Retinal pigment epithelial cell (primary cell): ENCODE results near the gene CFAP92.

Experiments used
- DNase-seq: peaks from one replicate; pipeline ENCODE4 v3.0.0-alpha.2; 2010; ENCODE audit warnings: low read depth
- H3K4me3 ChIP-seq: 2 replicates; pipeline ENCODE4 v1.5.1; 2011; ENCODE audit warnings: mild to moderate bottlenecking, low read length, control low read depth, moderate library complexity
- TF ChIP-seq, protein P1 (sequence below): conservative IDR thresholded peaks from 2 replicates; pipeline ENCODE4 v1.5.1; 2011; ENCODE audit warnings: low read depth, low read length, control low read depth, inconsistent platforms

Gene CFAP92

DNA sequence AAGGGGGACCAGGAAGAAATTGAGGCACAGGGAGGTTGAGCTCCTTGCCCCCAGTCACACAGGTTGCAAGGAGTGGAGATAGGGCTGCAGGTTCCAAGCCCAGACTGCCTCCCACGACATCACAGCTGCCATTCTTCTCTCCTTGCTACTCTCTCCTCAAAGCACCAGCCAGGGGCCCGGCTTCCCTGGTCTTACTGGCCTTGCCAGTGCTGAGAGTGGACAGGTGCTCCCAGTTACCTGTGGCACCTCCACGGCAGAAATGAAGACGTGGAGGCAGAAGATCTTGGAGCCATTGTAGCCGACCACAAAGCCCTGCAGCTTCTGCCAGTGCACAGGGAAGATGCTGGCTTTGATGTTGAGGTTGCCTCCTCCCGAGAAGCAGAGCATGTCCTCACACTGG is 132.4 kb downstream of the CFAP92 start:
- TF ChIP-seq, protein P1, sequence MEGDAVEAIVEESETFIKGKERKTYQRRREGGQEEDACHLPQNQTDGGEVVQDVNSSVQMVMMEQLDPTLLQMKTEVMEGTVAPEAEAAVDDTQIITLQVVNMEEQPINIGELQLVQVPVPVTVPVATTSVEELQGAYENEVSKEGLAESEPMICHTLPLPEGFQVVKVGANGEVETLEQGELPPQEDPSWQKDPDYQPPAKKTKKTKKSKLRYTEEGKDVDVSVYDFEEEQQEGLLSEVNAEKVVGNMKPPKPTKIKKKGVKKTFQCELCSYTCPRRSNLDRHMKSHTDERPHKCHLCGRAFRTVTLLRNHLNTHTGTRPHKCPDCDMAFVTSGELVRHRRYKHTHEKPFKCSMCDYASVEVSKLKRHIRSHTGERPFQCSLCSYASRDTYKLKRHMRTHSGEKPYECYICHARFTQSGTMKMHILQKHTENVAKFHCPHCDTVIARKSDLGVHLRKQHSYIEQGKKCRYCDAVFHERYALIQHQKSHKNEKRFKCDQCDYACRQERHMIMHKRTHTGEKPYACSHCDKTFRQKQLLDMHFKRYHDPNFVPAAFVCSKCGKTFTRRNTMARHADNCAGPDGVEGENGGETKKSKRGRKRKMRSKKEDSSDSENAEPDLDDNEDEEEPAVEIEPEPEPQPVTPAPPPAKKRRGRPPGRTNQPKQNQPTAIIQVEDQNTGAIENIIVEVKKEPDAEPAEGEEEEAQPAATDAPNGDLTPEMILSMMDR = no peak
- H3K4me3 ChIP-seq = no peak overlapping the region
- DNase-seq = no peak
